ENCODE results near the gene TSPAN5. TPM values are rescaled to one million over a fixed set of nuclear protein-coding genes. Genes with fewer than 3 reads are reported as not detected.

The TSPAN5 gene
- total RNA-seq, 2 experiments from 2014 or later, result 1.8 to 2.8 TPM

DNA sequence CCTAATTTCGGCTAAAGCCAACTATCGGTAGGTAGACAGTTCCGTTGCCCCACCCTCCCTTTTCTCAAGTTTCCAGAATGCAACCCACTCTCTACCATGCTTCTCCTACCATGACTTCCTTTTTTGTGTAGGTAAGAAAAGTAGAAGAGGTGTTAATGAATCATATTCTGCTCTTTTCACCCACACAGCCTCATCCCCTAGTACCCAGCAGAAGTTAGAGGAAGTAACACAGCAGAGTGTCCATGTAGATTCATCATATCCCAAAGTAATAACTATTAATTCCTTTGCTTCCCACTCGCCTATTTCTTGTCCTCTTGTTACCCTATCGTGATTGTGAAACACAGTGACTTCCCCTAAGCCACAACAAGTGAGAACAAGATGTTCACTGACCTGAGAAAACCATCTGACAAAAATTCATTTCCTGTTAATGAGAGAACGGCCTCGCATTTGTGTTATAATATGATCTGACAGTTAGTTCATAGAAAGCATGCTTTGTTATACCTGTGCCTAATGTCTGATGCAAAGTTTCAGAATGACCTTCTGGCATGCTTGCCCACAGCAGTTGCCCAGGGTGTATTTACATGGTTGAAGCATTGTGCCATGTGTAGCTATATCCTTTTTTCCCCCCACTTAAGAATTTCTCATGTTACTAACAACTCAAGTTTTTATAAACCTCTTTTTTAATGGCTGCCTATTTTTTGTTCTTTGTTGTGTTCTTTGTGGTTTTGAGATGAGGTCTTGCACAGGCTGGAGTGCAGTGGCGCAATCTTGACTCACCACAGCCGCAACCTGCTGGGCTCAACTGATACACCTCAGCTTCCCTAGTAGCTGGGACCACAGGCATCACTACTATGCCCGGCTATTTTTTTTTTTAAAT, 211.7 kb downstream of the TSPAN5 start:
- Mint-ChIP-seq H3K27ac (peak overlapping the region; percentile 78), H3K4me3 (peak overlapping the region; percentile 28), H3K9me3 (no peaks in the 10 kb centered on the region), H3K4me1 (ENCODE audit: low read depth) (peaks cover 35% of the 10 kb centered on the region), H3K36me3 (ENCODE audit: low read depth) (peaks cover 21% of the 10 kb centered on the region), H3K27me3 (no peaks in the 10 kb centered on the region)
- ATAC-seq (ENCODE audit: poor library complexity) (peak; percentile 88), DNase-seq (peak; percentile 27 to 86 (median 49))
- peak overlapping the region in 1 of 2 donors; percentile 48 for H3K27ac ChIP-seq (ENCODE audit: low read depth in 1 of 2, low read length in 2 of 2)
- H3K36me3 ChIP-seq (ENCODE audit: insufficient read depth, low read length), result peaks cover 13% of the 10 kb centered on the region
- CTCF ChIA-PET, result interaction anchor here (1.0 kb wide), 1 partner anchor 548 kb away, joined by 3 read pairs; no protein-coding TSS in a partner anchor
- H3K9me3 ChIP-seq (ENCODE audit: control insufficient read depth in 1 of 2, insufficient read depth in 1 of 2, low read length in 2 of 2), result no peaks in the 10 kb centered on the region
- H3K4me3 ChIP-seq (ENCODE audit: low read length), result peak overlapping the region; percentile 9
- intact Hi-C loops (cut with DNase I, micrococcal nuclease), result loop anchor here in 1 of 2 experiments (5.0 kb wide), 1 partner anchor 184 kb away; the partner anchor contains the start of gene RAP1GDS1
- H3K4me1 ChIP-seq (ENCODE audit: insufficient read depth, low read length), result peaks cover 42% of the 10 kb centered on the region
- POLR2A ChIA-PET, result interaction anchor here (1.8 kb wide), 1 partner anchor 185 kb away, joined by 9 read pairs; the partner anchor contains the start of gene RAP1GDS1
- TF ChIP-seq, protein P1, sequence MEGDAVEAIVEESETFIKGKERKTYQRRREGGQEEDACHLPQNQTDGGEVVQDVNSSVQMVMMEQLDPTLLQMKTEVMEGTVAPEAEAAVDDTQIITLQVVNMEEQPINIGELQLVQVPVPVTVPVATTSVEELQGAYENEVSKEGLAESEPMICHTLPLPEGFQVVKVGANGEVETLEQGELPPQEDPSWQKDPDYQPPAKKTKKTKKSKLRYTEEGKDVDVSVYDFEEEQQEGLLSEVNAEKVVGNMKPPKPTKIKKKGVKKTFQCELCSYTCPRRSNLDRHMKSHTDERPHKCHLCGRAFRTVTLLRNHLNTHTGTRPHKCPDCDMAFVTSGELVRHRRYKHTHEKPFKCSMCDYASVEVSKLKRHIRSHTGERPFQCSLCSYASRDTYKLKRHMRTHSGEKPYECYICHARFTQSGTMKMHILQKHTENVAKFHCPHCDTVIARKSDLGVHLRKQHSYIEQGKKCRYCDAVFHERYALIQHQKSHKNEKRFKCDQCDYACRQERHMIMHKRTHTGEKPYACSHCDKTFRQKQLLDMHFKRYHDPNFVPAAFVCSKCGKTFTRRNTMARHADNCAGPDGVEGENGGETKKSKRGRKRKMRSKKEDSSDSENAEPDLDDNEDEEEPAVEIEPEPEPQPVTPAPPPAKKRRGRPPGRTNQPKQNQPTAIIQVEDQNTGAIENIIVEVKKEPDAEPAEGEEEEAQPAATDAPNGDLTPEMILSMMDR (IDR thresholded peaks at IDR 0.05), result no peak
- H3K27me3 ChIP-seq (ENCODE audit: control insufficient read depth in 1 of 2, insufficient read depth in 2 of 2, low read length in 2 of 2), result no peaks in the 10 kb centered on the region

DNA sequence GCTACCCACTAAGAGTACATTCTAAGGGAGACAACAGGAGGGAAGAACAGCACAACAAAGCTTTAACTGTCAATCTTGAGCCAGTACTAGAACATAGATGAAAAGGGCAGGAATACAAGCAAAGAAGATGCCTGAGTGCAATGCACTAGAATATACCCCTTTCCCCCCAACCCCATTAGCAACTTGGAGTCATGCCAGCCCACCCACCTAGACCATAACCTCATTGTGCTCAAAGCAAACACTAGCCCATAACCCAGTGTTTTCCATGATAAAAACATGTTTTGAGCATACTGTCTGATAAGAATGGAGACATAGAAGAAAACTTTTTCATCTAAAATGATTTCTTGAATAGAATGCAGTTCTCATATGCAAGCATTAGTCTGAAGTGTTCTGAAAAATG, 214.0 kb downstream of the TSPAN5 start:
- POLR2A ChIA-PET, result no interaction called here
- no peaks in the 10 kb centered on the region for H3K27me3 Mint-ChIP-seq
- TF ChIP-seq, protein P1 (IDR thresholded peaks at IDR 0.05), result no peak
- H3K4me1 Mint-ChIP-seq (ENCODE audit: low read depth), result peaks cover 33% of the 10 kb centered on the region
- H3K27ac ChIP-seq (ENCODE audit: low read depth in 1 of 2, low read length in 2 of 2), result no peak overlapping the region
- no peak for ATAC-seq (ENCODE audit: poor library complexity)
- H3K9me3 ChIP-seq (ENCODE audit: control insufficient read depth in 1 of 2, insufficient read depth in 1 of 2, low read length in 2 of 2), result no peaks in the 10 kb centered on the region
- H3K27me3 ChIP-seq (ENCODE audit: control insufficient read depth in 1 of 2, insufficient read depth in 2 of 2, low read length in 2 of 2), result no peaks in the 10 kb centered on the region
- H3K36me3 ChIP-seq (ENCODE audit: insufficient read depth, low read length), result peaks cover 21% of the 10 kb centered on the region
- CTCF ChIA-PET, result no interaction called here
- H3K4me3 ChIP-seq (ENCODE audit: low read length), result no peak overlapping the region
- no peaks in the 10 kb centered on the region for H3K9me3 Mint-ChIP-seq
- H3K4me3 Mint-ChIP-seq, result no peak overlapping the region
- H3K36me3 Mint-ChIP-seq (ENCODE audit: low read depth), result peaks cover 43% of the 10 kb centered on the region
- DNase-seq, result no peak
- no peak overlapping the region for H3K27ac Mint-ChIP-seq
- intact Hi-C loops (cut with DNase I, micrococcal nuclease), result no loop called here
- peaks cover 38% of the 10 kb centered on the region for H3K4me1 ChIP-seq (ENCODE audit: insufficient read depth, low read length)

GRCh38 chr4:98434816-98435215, 223.6 kb downstream of the TSPAN5 start:
- no peaks in the 10 kb centered on the region for H3K4me1 ChIP-seq (ENCODE audit: insufficient read depth, low read length)
- no peak overlapping the region for H3K27ac ChIP-seq (ENCODE audit: low read depth in 1 of 2, low read length in 2 of 2)
- H3K36me3 Mint-ChIP-seq (ENCODE audit: low read depth), result peaks cover 73% of the 10 kb centered on the region
- no peaks in the 10 kb centered on the region for H3K4me1 Mint-ChIP-seq (ENCODE audit: low read depth)
- H3K9me3 Mint-ChIP-seq, result no peaks in the 10 kb centered on the region
- H3K27me3 Mint-ChIP-seq, result no peaks in the 10 kb centered on the region
- no peak overlapping the region for H3K4me3 ChIP-seq (ENCODE audit: low read length)
- H3K4me3 Mint-ChIP-seq, result no peak overlapping the region
- H3K9me3 ChIP-seq (ENCODE audit: control insufficient read depth in 1 of 2, insufficient read depth in 1 of 2, low read length in 2 of 2), result no peaks in the 10 kb centered on the region
- ATAC-seq (ENCODE audit: poor library complexity) (no peak), DNase-seq (no peak)
- peaks cover 23% of the 10 kb centered on the region for H3K36me3 ChIP-seq (ENCODE audit: insufficient read depth, low read length)
- no peaks in the 10 kb centered on the region for H3K27me3 ChIP-seq (ENCODE audit: control insufficient read depth in 1 of 2, insufficient read depth in 2 of 2, low read length in 2 of 2)
- intact Hi-C loops (cut with DNase I, micrococcal nuclease), result no loop called here
- POLR2A ChIA-PET, result no interaction called here
- CTCF ChIA-PET, result no interaction called here
- no peak overlapping the region for H3K27ac Mint-ChIP-seq
- TF ChIP-seq, protein P1 (IDR thresholded peaks at IDR 0.05), result no peak
